GM19463 (cell line): Measurements from ENCODE around the gene NR2C1.

ENCODE experiments used
- ATAC-seq: cut with Tn5 transposase; IDR thresholded peaks from one replicate; pipeline ENCODE4 v1.9.1; 2021; ENCODE audit warnings: mild to moderate bottlenecking, moderate library complexity; ENCODE audit not compliant: unreplicated experiment

NR2C1 gene

DNA sequence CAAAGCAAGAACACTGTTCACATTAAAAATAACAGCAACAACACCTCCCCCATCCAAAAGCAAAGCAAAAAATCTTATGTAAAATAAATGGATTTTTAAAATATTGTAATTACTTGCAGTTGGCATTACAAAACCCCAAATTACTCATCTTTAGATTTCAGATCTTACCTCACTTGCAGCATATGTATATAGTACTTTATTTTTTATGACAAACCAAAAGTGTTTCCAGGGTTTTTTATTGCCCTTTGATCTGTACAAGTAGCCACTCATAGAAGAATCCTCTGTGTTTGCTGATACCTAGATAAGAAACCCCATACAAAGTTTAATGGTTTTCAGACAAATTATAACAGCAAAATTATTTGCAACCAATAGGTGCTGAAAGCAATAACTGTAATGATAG, 12.2 kb upstream of the NR2C1 start:
- ATAC-seq = no peak

DNA sequence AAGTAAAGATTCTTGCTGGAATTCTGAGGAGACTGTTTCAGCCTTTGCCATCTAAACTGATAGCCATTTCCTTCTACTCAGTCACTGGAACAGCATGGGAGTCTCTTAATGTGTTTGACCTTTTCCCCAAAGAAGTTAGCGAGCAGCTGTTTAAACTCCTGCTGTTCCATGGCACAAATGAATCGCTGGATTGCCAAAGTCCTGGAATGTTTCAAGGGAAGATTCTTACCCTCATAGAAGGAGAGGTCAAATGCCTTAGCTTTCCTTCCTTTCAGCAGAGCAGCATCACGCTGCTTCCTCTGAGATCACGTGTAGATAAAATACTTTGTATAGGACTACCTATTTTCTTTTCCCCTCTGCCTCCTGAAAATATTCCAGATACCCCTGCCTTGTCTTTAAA, 10.5 kb upstream of the NR2C1 start:
- ATAC-seq = no peak

DNA sequence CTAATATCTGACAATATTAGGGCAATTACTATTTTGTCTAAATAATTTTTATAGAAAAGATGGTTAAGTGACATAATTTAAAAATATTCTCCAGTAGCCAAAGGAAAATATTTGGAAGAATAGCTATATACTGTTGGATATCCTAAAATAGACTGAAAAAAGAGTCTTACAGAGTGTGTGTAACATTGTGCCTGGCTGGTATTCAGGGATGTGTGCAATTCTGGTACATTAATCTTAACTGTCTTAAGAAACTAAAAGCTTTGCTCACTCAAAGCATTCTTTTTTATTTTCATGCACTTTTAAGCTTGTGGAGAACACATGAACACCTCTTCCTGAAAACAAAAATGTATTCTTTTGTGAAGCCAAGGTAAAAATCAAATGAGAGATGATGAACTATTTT, 10.1 kb upstream of the NR2C1 start:
- ATAC-seq = no peak

DNA sequence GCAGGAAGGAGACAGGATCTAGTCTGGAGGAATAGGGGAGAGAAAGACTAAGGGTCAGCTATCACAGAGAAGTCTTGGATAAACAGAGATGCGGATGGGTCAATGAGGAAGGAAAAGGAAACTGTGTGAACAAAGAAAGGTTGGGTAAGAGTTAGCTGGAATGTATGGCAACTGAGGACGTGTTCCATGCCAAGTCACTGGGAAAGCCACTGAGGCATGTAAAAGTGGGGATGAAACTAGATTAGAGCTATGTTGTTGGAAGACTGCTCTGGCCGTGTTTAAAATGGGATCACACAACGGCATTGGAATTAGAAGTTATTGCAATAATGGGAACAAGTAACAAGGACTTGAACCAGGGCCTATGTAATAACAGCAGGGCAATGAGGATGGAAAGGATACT, 3.9 kb upstream of the NR2C1 start:
- ATAC-seq = no peak

DNA sequence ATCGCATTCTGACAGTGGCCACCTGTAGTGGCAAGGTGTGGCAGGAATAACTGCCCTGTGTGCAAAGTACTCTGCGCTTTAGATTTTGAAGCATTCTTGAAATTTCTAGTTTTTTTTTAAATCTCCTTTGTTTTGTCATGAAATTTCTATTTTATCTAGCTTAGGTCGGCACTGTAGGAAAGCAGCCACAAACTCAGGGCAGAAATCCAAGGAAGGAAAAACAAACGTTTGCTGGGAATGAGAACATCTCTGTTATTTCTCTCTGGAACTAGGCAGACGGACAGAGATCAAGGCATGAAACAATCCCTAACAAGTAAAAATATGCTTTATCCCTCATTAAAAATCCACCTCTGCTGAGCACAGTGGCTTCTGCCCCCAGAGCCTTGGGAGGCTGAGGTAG, 1.3 kb upstream of the NR2C1 start:
- no peak for ATAC-seq

DNA sequence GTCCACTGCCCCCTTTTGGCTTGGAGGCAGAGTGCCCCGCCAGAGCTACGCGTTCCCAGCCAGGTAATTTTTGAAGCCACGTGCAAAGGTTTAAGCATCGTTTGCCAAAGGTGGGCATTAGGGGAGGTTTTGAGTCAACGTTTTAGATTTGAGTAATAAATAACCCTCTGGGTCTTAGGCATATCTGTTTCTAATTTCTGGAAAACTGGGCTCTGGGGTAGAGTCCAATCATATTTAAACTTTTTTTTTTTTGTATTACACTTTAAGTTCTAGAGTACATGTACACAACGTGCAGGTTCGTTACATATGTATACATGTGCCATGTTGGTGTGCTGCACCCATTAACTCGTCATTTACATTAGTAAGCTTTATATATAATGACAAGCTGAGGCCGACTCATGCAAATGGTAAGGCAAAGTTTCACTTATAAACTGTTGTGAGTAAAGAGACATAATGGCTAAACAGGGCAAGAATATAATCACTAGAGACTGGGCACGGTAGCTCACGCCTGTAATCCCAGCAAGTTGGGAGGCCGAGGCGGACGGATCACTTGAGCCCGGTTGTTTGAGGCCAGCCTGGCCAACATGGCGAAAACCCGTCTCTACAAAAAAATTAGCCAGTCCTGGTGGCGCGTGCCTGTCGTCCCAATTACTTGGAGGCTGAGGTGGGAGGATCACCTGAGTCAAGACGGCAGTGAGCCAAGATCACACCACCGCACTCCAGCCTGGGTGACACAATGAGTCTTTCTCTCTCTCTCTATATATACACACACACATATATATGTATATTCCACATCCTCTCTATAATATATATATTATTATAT, 491 bp upstream of the NR2C1 start:
- ATAC-seq = no peak

DNA sequence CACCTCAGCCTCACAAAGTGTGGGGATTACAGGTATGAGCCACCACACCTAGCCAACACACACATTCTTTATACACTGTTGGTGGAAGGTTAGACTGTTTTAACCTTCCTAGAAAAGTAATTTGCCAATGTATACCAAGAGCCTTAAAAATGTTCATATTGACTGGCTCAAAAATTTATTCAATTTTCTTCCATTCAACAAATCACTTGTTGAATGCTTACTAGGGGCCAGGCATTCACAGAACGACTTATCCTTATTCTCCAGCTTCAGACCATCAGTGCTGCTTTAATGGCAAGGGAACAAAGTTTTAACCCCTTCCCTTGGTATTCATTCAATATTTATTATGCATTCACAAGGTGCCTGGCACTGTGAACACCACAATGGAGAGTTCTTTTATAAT, 3.0 kb downstream of the NR2C1 start:
- no peak for ATAC-seq

DNA sequence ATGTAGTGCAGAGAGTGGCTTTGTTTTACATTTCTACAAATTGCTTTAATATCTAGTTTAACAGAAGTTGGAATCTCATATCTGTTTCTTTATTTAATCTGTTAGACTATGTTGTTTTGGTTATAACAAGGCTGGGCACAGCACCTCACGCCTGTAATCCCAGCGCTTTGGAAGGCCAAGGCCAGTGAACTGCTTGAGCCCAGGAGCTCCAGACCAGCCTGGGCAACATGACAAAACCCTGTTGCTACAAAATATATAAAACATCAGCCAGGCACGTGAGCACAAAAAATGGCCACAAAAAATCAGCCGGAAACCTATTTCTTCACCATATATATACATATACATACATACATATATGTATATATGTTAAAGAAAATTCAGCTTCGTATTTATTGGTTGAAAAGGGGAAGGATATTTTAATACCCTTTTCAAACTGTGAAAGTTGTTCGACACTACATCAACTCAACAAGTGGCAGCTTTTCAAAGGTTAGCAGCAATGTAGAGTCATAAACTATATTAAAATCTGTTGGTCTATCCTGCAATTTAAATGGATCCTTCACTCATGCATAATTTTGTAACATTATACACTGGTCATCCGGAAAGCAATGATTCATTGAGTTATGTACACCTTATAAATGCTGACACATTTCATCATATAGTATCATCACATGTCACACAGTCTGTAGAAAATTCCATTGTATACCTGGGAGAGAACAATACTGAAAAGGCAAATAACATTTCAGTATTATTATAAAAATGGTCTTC, 7.1 kb downstream of the NR2C1 start:
- no peak for ATAC-seq

DNA sequence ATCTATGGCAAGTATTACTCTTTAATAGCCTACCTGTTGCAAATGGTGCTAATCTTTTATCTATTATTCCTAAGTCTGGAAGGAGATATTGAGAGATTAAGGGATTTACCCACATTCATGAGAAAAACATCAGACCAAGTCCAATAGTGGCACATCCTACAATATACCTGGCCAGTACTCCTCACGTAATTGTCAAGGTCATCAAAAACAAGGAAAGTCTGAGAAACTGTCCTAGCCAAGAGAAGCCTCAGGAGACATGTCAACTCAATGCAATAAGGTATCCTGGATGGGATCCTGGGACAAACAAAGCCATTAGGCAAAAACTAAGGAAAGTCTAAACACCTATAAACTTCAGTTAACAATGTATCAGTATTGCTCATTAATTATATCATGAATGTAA, 12.5 kb downstream of the NR2C1 start:
- ATAC-seq = no peak

DNA sequence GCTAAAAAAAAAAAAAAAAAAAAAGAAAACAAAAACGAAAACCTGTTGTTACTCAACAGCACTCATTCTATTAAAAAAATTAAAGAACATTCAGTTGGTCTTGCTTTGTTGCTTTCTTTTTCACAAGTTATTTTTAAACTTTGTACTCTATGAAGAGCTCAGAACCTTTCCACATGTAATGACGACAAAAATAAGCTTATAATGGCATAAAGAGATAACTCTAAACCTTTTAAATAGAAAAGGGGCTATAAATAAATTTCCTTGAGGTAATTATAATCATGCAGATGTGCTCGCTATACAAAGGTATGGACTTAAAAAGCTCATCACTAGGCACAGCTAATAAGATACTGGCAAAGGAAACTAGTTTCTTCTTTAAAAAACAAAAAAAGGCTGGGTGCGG, 13.4 kb downstream of the NR2C1 start:
- ATAC-seq = no peak

DNA sequence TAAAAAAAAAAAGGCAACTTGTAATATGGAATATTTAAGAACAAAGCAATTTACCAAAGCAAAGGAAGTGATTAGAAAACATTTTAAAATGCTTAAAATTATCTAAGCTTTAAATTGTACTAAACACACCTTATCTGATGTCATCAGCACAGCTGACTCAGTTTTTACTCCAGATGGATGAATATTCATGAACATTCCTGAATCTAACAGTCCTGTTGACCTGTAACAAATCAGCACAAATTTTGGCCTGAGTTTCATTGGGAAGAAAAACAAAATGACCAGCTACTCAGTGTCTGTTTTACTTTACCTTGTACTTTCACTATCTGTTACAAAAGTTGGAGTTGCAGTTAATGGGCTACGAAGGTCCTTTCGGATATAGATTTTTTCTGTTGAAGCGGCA, 16.0 kb downstream of the NR2C1 start:
- no peak for ATAC-seq

DNA sequence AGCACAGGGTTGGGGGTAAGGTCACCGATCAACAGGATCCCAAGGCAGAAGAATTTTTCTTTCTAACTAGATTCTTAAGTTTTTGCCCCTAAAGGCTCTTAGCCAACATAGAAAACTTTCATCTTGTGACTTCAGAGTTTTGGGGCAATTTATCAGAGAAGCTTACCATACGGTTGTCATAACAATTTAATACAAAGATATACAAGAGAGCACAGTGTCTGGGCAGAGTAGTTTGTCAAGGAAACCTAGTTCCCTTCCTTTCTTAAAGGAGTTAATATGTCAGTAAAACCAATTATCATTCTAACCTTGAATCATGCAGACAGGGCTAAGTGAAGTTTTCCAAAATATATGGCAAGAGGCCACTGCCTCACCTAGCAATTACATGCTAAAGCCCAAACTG, 18.4 kb downstream of the NR2C1 start:
- no peak for ATAC-seq

DNA sequence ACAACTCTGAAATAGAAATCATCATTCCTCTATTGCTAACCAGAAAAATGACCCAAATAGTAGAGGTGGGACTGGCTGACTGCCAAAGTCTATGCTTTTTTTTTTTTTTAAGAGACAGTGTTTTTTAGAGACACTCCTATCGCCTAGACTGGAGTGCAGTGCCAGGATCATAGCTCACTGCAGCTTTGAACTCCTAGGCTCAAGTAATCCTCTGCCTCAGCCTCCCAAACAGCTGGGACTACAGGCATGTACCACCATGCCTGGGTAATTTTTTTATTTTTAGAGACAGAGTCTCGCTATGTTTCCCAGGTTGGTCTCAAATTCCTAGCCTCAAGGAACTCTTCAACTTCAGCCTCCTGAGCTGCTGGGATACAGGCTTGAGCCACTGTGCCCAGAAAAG, 19.2 kb downstream of the NR2C1 start:
- no peak for ATAC-seq

DNA sequence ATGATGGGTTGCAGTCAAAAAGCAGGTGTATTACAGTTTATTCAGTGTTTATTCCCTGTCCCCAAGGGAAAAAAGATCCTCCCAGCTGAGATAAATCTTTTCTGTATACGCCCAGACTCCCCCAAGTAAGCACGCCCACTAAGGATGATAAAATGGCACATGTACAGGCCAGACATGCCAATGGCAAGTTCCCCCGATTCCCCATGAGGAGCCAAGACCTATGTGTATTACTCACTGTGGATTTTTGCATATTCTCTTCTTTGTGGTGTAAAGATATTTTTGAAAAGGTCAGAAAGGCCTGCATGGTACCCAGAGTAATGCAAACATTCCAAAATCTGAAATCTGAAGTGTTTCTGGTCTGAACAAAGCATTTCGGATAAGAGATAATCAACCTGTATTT, 22.2 kb downstream of the NR2C1 start:
- ATAC-seq = no peak

DNA sequence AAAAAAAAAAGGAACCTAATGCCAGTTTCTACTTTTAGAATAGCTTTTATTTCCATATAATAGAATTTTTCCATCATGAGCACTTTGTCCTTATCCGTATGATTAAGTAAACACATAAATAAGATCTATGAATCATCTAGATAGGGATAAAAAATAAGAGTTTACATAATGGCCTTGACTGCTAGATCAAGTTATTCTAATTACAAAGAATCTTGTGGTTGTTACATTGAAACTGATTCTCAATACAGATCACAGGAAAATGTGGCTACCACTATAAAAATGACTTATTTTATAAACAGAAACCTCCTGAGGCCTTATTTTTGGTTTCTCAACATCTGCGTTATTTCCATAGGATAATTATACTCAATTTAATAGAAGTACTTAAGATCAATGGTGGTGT, 35.5 kb downstream of the NR2C1 start:
- ATAC-seq = no peak

DNA sequence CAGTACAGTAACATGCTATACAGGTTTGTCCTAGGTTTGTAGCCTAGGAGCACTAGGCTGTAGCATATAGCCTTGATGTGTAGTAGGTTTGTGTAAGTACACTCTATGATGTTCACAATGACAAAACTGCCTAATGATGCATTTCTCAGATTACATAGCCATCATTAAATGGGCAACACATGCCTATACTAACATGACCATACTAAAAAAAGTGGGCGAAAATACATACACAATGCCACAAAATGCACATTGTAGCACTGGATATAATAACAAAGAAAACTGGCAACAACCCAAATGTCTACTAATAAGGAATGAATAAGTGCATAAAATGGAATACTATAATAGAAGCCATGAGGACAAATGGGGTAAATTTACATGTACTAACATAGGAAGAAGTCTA, 38.7 kb downstream of the NR2C1 start:
- no peak for ATAC-seq

DNA sequence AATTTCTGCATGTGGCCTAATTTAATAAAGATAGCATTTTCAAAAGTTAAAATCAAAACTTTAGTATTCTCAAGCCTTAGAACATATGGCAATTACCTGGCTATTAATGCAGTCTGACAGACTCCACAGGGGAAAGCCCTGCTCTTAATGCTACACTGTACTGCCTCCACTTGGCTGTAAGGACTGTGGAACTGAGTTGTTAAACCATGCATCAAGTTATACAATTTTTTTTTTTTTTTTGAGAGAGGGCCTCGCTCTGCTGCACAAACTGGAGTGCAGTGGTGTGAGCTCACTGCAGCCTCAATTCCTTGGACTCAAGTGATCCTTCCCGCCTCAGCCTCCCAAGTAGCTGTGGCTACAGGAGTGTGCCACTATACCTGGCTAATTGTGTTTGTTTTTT, 50.9 kb downstream of the NR2C1 start:
- ATAC-seq = no peak

DNA sequence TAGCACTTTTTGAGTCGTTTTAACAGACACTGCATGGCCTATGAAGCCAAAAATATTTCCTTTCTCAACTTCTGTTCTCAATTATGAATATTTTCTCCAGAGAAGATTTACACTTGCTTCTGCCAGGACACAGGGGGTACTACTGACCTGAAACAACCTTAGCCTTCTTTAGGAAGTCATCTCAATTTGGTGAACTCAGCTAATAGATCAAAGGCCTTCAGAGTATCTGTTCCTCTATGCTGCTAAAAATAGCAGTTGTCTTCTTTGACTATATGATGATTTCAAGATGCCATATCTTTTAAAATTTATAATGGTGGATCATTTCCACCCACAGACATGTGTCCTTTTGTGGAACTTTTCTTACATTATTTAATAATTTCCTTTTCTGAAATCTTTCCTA, 55.9 kb downstream of the NR2C1 start:
- ATAC-seq = no peak

DNA sequence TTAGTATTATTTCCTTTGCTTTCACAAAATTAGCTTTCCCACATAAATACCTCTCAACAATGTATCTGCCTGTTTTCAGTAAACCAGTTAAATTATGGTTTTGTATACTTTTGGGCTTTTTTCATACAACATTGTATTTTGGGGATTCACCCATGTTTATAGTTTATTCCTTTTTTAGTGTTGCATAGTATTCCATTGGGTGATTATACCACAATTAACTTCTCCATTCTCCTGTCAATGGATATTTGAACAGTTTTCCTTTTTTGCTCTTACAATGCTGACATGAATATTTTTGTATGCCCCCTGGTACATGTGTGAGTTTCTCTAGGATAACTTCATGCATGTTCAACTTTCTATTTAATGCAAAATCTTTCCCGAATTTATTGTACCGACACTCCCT, 57.3 kb downstream of the NR2C1 start:
- no peak for ATAC-seq

DNA sequence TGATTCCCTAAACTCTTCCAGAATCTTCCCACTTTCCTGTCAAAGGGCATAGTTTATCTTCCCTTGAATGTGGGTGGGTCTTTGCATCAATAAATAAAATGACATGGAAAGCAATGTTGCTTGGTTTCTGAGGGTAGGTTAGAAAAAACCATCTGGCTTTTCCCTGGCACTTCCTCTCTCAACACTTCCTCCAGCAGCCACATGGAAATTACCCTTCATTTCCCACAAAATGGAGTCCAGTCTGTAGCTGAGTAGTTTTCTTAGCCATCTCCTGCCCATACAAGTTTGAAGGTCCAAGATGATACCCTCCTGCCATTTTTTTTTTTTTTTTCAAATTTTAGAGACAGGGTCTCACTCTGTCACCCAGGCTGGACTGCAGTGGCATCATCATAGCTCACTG, 58.9 kb downstream of the NR2C1 start:
- ATAC-seq = no peak

DNA sequence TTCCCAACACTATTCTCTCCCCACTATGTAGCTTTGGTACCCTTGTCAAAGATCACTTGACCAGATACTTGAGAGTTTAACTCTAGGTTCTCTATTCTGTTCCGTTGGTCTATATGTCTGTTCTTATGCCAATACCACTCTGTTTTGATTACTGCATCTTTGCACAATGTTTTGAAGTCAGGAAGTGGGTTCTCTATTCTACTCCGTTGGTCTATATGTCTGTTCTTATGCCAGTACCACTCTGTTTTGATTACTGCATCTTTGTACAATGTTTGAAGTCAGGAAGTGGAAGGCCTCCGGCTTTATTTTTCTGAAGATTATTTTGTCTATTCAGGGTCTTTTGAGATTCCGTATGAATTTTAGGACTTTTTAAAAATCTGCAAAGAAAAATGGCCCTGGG, 67.2 kb downstream of the NR2C1 start:
- no peak for ATAC-seq

DNA sequence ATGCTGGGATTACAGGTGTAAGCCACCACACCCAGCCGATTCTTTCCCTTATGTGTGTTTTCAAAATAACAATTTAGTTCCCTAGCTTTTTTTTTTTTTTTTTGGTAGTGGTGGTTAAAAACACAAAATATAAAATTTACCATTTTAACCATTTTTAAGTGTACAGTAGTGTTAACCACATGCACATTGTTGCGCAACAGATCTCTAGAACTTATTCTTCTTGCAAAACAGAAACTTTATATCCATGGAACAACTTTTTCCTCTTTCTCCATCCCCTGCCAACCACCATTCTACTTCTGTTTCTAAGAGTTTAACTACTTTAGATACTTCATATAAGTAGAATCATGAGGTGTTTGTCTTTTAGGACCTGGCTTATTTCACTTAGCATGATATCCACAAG, 68.8 kb downstream of the NR2C1 start:
- ATAC-seq = no peak

DNA sequence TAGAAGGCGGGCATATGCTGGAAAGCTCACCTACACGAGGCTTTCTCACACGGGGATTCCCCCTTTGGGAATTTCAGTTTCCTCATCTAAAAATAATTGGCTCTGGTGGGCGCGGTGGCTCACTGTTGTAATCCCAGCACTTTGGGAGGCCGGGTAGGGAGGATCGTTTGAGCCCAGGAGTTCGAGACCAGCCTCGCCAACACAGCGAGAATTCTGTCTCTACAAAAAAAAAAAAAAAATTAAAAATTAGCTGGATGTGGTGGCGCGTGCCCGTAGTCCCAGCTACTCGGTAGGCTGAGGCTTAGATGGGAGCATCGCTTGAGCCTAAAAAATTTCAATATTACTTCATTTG, 69.5 kb downstream of the NR2C1 start:
- no peak for ATAC-seq
